Measurements from ENCODE around the gene CTCF. TPM values are rescaled to one million over a fixed set of nuclear protein-coding genes. Genes with fewer than 3 reads are reported as not detected.

CTCF gene
- total and polyA plus RNA-seq, 4 donors = 10.1 to 35.3 (median 15.5) TPM

- no peak overlapping the region for H3K9ac ChIP-seq (ENCODE audit: low read depth in 1 of 2, low read length in 2 of 2)
- no peak overlapping the region for H3K4me3 ChIP-seq (ENCODE audit: low read depth in 1 of 3, low read length in 3 of 3)
- H3K27ac ChIP-seq (ENCODE audit: low read depth in 1 of 2, low read length in 2 of 2) = no peak overlapping the region
- WGBS = 96% methylated on average over 12 of the region's 12 CpGs
- no peaks in the 10 kb centered on the region for H3K27me3 ChIP-seq (ENCODE audit: control insufficient read depth in 4 of 4, insufficient read depth in 4 of 4, low read length in 3 of 4)
- H3K9me3 ChIP-seq (ENCODE audit: control insufficient read depth in 4 of 4, low read length in 3 of 4) = no peaks in the 10 kb centered on the region
- DNase-seq (ENCODE audit: low spot score) = no peak
- TF ChIP-seq MAX (IDR thresholded peaks at IDR 0.05) (no peak), SP1 (IDR thresholded peaks at IDR 0.05) (no peak), GABPA (IDR thresholded peaks at IDR 0.05 in 1 of 2, conservative IDR thresholded peaks at IDR 0.05 in 1 of 2) (no peak), EGR1 (IDR thresholded peaks at IDR 0.05; ENCODE audit: low read depth in 2 of 2) (no peak), FOXA2 (IDR thresholded peaks at IDR 0.05) (no peak), REST (IDR thresholded peaks at IDR 0.05) (no peak), YY1 (IDR thresholded peaks at IDR 0.05) (no peak), HNF4G (IDR thresholded peaks at IDR 0.05) (no peak), HNF4A (conservative IDR thresholded peaks at IDR 0.05) (no peak), ATF3 (IDR thresholded peaks at IDR 0.05) (no peak), TAF1 (conservative IDR thresholded peaks at IDR 0.05) (no peak), ZBTB33 (IDR thresholded peaks at IDR 0.05) (no peak), FOXA1 (IDR thresholded peaks at IDR 0.05) (no peak), CTCF (IDR thresholded peaks at IDR 0.05; ENCODE audit: low read depth, low read length, missing input control) (no peak), NR2F2 (IDR thresholded peaks at IDR 0.05) (no peak)
- peaks cover 12 to 45% (median 25%) of the 10 kb centered on the region in 4 donors for H3K36me3 ChIP-seq (ENCODE audit: control insufficient read depth in 4 of 4, insufficient read depth in 3 of 4, low read depth in 1 of 4, low read length in 3 of 4)
- peaks cover 0 to 18% (median 11%) of the 10 kb centered on the region in 4 donors for H3K4me1 ChIP-seq (ENCODE audit: control insufficient read depth in 4 of 4, insufficient read depth in 4 of 4, low read length in 3 of 4)
Measured at GRCh38 chr16:67637625-67638024, 75.3 kb downstream of the CTCF start.
